ENCODE results near the gene CWC25.
A peak's percentile ranks its signal among the peaks of the same experiment; 100 is the strongest.
"Not testable (repeated sequence)": the region's sequence is repeated elsewhere in the genome, so short reads cannot be mapped to it uniquely, and the experiment has no call there.

CWC25 gene

GRCh38 chr17:38853292-38854219, 28.4 kb upstream of the CWC25 start, which contains the start of gene RPL23:
TSS of gene RPL23 (minus strand) at chr17:38853721. CDS start at chr17:38853710, 11 bp downstream.
- DNase-seq = peak; percentile 45 to 97 (median 85)

- no peak for DNase-seq
Measured at GRCh38 chr17:38852771-38853291, 27.7 kb upstream of the CWC25 start.

DNA sequence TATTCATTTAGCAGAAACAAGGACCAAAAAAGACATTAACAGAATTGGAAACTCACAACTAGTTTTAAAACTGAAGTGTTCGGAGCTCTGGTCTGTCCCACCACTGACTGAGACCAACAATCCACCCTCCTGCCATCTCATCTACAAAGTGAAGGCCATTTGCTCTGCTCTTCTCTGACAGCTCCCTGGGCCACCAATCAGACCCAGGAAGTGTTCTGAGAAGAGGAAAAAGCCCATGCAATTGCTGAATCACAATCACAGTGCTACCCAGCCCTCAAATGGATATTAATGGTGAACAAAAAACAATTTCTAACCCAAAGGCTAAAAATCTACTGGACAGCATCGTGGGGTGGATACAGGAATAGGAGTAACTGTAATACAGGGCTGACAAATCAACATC, 26.3 kb upstream of the CWC25 start:
- no peak for DNase-seq

DNA sequence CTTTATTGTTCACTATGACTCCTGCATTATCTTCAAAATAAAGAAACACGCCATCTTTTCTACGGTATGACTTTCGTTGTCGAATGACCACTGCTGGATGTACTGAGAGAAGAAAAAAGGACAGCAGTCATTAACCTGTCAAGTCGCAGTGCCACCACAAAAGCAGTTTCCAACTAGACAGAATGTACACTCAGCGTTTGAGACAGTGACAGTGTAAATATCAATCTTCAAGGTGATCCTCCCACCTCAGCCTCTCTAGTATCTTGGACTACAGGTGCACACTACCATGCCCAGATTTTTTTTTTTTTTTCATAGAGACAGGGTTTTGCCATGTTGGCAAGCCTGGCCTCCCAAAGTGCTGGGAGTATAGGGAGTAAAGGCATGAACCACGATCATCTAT, 25.3 kb upstream of the CWC25 start:
- no peak for DNase-seq

DNA sequence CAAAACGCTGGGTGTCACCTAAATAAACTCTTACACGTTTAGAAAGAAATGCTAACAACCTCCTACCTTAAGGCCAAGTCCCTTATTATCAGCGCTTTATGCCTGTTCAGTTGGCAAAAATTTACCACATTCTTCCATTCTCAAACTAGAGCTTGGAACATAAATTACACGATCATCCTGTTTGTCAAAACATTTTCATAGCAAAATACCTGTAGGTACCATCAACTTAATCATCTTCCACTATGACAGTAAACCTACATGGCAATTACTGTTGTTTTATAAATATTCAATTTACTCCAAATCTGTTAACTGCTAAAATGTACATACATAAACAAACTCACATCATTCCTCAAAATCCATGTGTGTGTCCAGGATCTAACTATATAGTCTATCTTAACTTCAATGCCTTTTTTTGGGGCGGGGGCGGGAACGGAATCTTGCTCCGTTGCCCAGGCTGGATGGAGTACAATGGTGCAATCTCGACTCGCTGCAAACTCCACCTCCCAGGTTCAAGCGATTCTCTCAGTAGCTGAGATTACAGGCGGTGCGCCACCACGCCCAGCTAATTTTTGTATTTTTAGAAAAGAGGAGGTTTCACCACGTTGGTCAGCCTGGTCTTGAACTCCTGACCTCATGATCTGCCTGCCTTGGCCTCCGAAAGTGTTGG, 24.0 kb upstream of the CWC25 start:
- no peak for DNase-seq

DNA sequence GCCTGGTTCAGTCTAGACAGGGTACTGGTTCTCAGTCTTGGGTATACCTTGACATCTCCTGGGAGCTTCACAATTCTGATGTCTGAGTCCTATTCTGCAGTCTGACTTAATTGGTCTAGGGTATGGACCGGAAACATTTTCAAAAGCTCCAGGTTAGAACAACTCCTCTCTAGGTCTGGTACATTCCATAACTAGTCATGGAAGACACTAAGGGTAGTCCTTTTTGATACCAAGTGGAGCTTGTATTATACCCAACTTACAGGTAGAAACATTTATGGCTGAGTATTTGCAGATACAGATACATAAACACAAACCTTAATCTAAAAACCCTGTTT, 23.4 kb upstream of the CWC25 start:
- DNase-seq = no peak

DNA sequence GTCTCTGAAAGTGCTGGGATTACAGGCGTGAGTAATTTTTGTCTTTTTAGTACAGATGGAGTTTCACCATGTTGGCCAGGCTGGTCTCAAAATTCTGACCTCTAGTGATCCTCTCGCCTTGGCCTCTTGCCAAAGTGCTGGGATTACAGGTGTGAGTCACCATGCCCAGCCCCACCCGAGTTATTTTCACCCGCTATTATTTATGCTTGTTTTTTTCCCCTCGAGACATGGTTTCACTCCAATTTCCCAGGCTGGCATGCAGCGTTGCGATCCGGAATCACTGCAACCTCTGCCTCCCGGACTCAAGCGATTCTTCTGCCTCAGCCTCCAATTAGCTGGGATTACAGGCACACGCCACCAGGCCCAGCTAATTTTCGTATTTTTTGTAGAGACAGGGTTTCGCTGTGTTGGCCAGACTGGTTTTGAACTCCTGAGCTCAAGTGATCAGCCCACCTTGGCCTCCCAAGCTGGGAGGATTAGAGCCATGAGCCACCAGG, 19.2 kb upstream of the CWC25 start:
- DNase-seq = peak in 1 of 51 donors; percentile 1

DNA sequence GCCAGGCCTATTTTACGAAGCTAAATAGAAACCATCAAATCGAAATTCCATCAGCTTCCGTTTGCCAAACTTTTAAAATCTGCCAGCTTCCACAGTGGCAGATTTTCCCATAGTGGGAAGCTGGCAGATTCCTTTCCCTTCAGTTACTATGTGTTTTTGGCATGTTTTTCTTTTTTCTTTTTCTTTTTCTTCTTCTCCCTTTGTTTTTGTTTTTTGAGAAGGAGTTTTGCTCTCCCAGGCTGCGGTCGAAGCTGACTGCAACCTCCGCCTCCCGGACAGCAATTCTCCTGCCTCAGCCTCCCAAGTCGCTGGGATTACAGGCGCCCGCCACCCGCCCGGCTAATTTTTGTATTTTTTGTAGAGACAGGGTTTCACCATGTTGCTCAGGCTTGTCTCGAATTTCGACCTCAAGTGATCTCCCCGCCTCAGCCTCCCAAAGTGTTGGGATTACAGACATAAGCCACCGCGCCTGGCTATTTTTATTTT, 684 bp upstream of the CWC25 start:
- DNase-seq = peak in 1 of 51 donors; percentile 4

- DNase-seq = no peak
Measured at GRCh38 chr17:38815576-38816193, 9.4 kb downstream of the CWC25 start.

DNA sequence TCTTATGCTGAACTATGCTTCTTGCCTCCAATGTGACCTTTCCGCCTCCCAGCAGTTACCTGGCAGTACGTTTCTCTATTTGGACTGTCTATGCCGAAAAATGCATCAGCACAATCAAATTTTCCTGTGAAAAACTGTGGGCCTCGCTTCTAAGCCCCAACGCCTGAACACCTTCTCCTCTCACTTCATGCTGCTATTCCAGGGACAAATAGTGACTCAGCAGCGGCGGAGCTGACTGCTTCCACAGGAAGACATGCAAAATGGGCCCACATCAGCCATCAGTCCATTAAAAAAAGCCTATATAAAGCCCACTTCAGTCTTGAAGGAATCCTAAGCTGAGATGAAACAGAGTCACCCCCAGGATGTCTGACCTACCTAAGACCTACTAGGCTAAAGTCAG, 15.3 kb downstream of the CWC25 start:
- peak in 1 of 51 donors; percentile 38 for DNase-seq

DNA sequence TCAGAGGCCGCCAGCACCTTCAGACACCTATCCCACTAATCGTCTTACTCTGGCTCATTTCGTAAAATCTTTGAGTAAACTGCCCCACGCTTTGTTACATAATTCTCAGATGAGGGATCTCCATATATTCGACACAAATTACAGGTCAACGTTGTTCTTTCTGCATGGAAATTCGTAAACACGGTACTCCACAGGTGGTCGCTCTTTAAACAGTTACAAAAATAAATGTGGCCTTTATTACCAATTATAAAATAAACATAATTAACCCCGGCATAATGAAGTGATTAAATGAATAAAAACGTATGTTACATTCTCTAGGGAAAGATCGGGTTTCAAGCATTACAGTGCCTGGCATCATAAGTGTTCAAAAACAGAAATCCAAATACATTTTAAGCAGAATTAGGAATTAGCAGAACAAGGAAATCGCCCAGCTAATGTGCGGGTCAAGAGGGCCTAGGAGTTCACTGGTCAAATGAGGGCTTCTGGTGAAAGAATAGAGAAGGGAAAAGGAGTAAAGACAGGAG, 24.8 kb downstream of the CWC25 start:
- no peak for DNase-seq

- peak; percentile 77 to 97 (median 93) for DNase-seq
Measured at GRCh38 chr17:38799501-38800236, 25.5 kb downstream of the CWC25 start, which contains the start of gene PIP4K2B. TSS of gene PIP4K2B (minus strand) at chr17:38799556. CDS start at chr17:38799424, 132 bp downstream.

- peak in 41 of 51 donors; percentile 5 to 75 (median 45) for DNase-seq
Measured at GRCh38 chr17:38798614-38799500, 26.3 kb downstream of the CWC25 start.

DNA sequence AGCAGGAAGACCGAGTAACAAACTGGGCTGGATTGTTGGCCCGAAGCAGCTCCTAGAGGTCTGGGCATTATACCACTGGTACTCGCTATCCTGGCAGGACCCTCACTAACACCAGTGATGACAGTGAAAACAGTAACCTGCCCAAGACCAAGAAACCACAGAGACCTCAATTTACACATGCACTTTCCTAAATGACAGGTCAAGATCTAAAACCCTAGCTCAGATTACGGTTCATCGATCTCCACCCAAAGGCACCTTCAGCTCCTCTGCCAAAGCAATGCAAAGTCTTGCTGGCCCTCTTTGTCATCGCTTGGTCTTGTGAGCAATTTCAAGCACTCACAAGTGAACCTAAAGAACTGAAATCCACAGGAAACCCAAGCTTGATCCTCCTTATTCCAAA, 27.3 kb downstream of the CWC25 start:
- no peak for DNase-seq

DNA sequence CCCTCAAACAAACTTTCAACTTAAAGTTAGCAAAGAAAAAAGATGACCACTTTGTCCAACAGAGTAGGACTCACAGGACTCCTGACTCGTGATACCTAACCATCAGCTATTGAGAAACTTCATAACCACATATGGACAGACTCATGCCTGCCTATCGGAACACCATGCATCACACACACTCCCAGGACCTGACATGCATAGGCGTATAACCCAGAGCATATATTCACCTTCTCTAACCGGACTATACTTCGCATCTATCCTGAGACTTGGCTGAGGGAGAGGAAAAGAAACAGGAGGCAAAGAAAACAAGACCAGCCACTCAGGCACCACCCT, 28.0 kb downstream of the CWC25 start:
- DNase-seq = no peak

GRCh38 chr17:38796451-38797157, 28.5 kb downstream of the CWC25 start:
- DNase-seq = no peak

- DNase-seq = no peak
Measured at GRCh38 chr17:38794221-38794620, 30.9 kb downstream of the CWC25 start.

- no peak for DNase-seq
Measured at GRCh38 chr17:38791162-38791561, 34.0 kb downstream of the CWC25 start.

DNA sequence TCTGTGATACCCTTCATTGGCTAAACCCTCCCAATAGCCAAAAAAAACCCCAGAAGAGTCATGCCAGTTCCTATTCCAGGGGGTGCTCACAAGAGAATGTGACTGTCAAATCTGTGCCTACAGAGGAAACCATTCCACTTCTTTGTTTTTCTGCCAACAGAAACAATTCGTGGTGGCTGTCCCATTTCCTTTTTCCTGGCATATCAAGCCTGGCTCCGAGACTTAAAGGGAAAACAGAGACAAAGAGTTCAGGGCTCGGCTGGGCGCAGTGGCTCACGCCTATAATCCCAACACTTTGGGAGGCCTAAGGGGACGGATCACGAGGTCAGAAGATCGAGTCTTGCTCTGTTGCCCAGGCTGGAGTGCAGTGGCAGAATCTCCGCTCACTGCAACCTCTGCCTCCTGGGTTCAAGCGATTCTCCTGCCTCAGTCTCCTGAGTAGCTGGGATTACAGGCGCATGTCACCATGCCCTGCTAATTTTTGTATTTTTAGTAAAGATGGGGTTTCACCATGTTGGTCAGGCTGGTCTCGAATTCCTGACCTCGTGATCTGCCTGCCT, 34.9 kb downstream of the CWC25 start:
- DNase-seq = not testable (repeated sequence)

Measured in hypothalamus (tissue), 51 donors.